ENCODE measurements around the gene ZBTB49.

DNA sequence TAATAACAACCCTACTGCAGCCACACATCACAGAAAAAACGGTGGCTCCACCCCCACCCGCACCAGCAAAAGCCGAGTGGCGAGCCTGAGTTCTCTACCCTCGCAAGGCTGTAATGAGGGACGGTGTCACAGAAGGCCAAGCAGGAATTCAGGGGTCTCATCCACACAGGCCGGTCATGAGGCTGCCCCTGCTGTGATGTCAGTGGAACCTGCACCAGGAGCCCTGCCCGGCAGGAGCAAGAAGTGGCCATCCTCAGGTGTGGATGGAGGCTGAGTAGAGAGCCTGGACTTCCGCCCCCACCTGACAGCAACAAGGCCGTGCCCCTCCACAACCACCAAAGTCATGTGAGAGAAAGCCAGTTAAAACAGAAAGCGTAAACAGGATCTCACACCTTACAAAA, 20.7 kb upstream of the ZBTB49 start:
- TF ChIP-seq, protein P1, sequence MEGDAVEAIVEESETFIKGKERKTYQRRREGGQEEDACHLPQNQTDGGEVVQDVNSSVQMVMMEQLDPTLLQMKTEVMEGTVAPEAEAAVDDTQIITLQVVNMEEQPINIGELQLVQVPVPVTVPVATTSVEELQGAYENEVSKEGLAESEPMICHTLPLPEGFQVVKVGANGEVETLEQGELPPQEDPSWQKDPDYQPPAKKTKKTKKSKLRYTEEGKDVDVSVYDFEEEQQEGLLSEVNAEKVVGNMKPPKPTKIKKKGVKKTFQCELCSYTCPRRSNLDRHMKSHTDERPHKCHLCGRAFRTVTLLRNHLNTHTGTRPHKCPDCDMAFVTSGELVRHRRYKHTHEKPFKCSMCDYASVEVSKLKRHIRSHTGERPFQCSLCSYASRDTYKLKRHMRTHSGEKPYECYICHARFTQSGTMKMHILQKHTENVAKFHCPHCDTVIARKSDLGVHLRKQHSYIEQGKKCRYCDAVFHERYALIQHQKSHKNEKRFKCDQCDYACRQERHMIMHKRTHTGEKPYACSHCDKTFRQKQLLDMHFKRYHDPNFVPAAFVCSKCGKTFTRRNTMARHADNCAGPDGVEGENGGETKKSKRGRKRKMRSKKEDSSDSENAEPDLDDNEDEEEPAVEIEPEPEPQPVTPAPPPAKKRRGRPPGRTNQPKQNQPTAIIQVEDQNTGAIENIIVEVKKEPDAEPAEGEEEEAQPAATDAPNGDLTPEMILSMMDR (tag by site-specific recombination; IDR thresholded peaks at IDR 0.05): no peak
- TF ChIP-seq ZXDB (tag by site-specific recombination; IDR thresholded peaks at IDR 0.05) (no peak), ZNF561 (tag by site-specific recombination; IDR thresholded peaks at IDR 0.05; ENCODE audit: borderline replicate concordance) (no peak), YY2 (tag by site-specific recombination; IDR thresholded peaks at IDR 0.05) (no peak), MEIS1 (CRISPR knock-in tag; IDR thresholded peaks at IDR 0.05; ENCODE audit: borderline replicate concordance) (no peak), ZNF10 (tag by site-specific recombination; IDR thresholded peaks at IDR 0.05) (no peak)
- TF ChIP-seq, protein P2, sequence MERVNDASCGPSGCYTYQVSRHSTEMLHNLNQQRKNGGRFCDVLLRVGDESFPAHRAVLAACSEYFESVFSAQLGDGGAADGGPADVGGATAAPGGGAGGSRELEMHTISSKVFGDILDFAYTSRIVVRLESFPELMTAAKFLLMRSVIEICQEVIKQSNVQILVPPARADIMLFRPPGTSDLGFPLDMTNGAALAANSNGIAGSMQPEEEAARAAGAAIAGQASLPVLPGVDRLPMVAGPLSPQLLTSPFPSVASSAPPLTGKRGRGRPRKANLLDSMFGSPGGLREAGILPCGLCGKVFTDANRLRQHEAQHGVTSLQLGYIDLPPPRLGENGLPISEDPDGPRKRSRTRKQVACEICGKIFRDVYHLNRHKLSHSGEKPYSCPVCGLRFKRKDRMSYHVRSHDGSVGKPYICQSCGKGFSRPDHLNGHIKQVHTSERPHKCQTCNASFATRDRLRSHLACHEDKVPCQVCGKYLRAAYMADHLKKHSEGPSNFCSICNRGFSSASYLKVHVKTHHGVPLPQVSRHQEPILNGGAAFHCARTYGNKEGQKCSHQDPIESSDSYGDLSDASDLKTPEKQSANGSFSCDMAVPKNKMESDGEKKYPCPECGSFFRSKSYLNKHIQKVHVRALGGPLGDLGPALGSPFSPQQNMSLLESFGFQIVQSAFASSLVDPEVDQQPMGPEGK (tag by site-specific recombination; IDR thresholded peaks at IDR 0.05): no peak
- TF ChIP-seq, protein P3, sequence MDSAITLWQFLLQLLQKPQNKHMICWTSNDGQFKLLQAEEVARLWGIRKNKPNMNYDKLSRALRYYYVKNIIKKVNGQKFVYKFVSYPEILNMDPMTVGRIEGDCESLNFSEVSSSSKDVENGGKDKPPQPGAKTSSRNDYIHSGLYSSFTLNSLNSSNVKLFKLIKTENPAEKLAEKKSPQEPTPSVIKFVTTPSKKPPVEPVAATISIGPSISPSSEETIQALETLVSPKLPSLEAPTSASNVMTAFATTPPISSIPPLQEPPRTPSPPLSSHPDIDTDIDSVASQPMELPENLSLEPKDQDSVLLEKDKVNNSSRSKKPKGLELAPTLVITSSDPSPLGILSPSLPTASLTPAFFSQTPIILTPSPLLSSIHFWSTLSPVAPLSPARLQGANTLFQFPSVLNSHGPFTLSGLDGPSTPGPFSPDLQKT (IDR thresholded peaks at IDR 0.05; ENCODE audit: borderline replicate concordance, low read depth, low read length): no peak
- TF ChIP-seq, protein P4, sequence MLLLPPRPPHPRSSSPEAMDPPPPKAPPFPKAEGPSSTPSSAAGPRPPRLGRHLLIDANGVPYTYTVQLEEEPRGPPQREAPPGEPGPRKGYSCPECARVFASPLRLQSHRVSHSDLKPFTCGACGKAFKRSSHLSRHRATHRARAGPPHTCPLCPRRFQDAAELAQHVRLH (tag by site-specific recombination; IDR thresholded peaks at IDR 0.05): no peak
- TF ChIP-seq, protein P5, sequence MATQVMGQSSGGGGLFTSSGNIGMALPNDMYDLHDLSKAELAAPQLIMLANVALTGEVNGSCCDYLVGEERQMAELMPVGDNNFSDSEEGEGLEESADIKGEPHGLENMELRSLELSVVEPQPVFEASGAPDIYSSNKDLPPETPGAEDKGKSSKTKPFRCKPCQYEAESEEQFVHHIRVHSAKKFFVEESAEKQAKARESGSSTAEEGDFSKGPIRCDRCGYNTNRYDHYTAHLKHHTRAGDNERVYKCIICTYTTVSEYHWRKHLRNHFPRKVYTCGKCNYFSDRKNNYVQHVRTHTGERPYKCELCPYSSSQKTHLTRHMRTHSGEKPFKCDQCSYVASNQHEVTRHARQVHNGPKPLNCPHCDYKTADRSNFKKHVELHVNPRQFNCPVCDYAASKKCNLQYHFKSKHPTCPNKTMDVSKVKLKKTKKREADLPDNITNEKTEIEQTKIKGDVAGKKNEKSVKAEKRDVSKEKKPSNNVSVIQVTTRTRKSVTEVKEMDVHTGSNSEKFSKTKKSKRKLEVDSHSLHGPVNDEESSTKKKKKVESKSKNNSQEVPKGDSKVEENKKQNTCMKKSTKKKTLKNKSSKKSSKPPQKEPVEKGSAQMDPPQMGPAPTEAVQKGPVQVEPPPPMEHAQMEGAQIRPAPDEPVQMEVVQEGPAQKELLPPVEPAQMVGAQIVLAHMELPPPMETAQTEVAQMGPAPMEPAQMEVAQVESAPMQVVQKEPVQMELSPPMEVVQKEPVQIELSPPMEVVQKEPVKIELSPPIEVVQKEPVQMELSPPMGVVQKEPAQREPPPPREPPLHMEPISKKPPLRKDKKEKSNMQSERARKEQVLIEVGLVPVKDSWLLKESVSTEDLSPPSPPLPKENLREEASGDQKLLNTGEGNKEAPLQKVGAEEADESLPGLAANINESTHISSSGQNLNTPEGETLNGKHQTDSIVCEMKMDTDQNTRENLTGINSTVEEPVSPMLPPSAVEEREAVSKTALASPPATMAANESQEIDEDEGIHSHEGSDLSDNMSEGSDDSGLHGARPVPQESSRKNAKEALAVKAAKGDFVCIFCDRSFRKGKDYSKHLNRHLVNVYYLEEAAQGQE (tag by site-specific recombination; IDR thresholded peaks at IDR 0.05): no peak
- TF ChIP-seq, protein P6, sequence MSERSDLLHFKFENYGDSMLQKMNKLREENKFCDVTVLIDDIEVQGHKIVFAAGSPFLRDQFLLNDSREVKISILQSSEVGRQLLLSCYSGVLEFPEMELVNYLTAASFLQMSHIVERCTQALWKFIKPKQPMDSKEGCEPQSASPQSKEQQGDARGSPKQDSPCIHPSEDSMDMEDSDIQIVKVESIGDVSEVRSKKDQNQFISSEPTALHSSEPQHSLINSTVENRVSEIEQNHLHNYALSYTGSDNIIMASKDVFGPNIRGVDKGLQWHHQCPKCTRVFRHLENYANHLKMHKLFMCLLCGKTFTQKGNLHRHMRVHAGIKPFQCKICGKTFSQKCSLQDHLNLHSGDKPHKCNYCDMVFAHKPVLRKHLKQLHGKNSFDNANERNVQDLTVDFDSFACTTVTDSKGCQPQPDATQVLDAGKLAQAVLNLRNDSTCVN (tag by site-specific recombination; optimal IDR thresholded peaks at IDR 0.05): no peak
